ENCODE results near the gene FNDC1. TPM values are rescaled to one million over a fixed set of nuclear protein-coding genes. Genes with fewer than 3 reads are reported as not detected.
"Not testable (repeated sequence)": the region's sequence is repeated elsewhere in the genome, so short reads cannot be mapped to it uniquely, and the experiment has no call there.

Gene FNDC1
- total RNA-seq (2014; rRNA removed; shearing (Covaris generic)) = not detected in 2 replicates
- polyA plus RNA-seq (2015; cell fraction: cytosol; rRNA removed) = 0.05 TPM in 1 of 2 replicates, not detected in the other
- 0.10 and 0.33 TPM in 2 replicates for polyA plus RNA-seq (2015; cell fraction: nucleus; rRNA removed)

- no peak for DNase-seq (ENCODE audit: low read depth)
Observed at GRCh38 chr6:159169193-159169555, at the start of gene FNDC1. Gene FNDC1, plus strand, starts transcription at chr6:159169400. Its CDS starts 197 bp downstream, at chr6:159169597.

GRCh38 chr6:159119791-159120190 lies 49.4 kb upstream of the FNDC1 start:
- DNase-seq (ENCODE audit: low read depth) = no peak

- no peak for DNase-seq (ENCODE audit: low read depth)
Observed at GRCh38 chr6:159121486-159121885, 47.7 kb upstream of the FNDC1 start.

GRCh38 chr6:159122453-159122852 lies 46.7 kb upstream of the FNDC1 start:
- no peak for DNase-seq (ENCODE audit: low read depth)

GRCh38 chr6:159123831-159124230 lies 45.4 kb upstream of the FNDC1 start:
- not testable (repeated sequence) for DNase-seq (ENCODE audit: low read depth)

- DNase-seq (ENCODE audit: low read depth) = no peak
Observed at GRCh38 chr6:159125014-159125609, 44.1 kb upstream of the FNDC1 start.

- DNase-seq (ENCODE audit: low read depth) = no peak
Observed at GRCh38 chr6:159125951-159126352, 43.2 kb upstream of the FNDC1 start.

- DNase-seq (ENCODE audit: low read depth) = no peak
Observed at GRCh38 chr6:159126590-159126989, 42.6 kb upstream of the FNDC1 start.

GRCh38 chr6:159127701-159128100 lies 41.5 kb upstream of the FNDC1 start:
- no peak for DNase-seq (ENCODE audit: low read depth)

GRCh38 chr6:159128978-159129377 lies 40.2 kb upstream of the FNDC1 start:
- DNase-seq (ENCODE audit: low read depth) = no peak

- no peak for DNase-seq (ENCODE audit: low read depth)
Observed at GRCh38 chr6:159130846-159131245, 38.4 kb upstream of the FNDC1 start.

GRCh38 chr6:159131709-159132108 lies 37.5 kb upstream of the FNDC1 start:
- DNase-seq (ENCODE audit: low read depth) = no peak

GRCh38 chr6:159132664-159133063 lies 36.5 kb upstream of the FNDC1 start:
- DNase-seq (ENCODE audit: low read depth) = no peak

- DNase-seq (ENCODE audit: low read depth) = peak; percentile 46
Observed at GRCh38 chr6:159134701-159135364, 34.4 kb upstream of the FNDC1 start.

- DNase-seq (ENCODE audit: low read depth) = no peak
Observed at GRCh38 chr6:159137676-159138075, 31.5 kb upstream of the FNDC1 start.

- no peak for DNase-seq (ENCODE audit: low read depth)
Observed at GRCh38 chr6:159142531-159142930, 26.7 kb upstream of the FNDC1 start.

- DNase-seq (ENCODE audit: low read depth) = no peak
Observed at GRCh38 chr6:159148641-159149040, 20.6 kb upstream of the FNDC1 start.

- DNase-seq (ENCODE audit: low read depth) = no peak
Observed at GRCh38 chr6:159149641-159150040, 19.6 kb upstream of the FNDC1 start.

- peak; percentile 47 for DNase-seq (ENCODE audit: low read depth)
Observed at GRCh38 chr6:159151266-159151855, 17.8 kb upstream of the FNDC1 start.

GRCh38 chr6:159152041-159152440 lies 17.2 kb upstream of the FNDC1 start:
- no peak for DNase-seq (ENCODE audit: low read depth)

- no peak for DNase-seq (ENCODE audit: low read depth)
Observed at GRCh38 chr6:159152782-159153181, 16.4 kb upstream of the FNDC1 start.

- DNase-seq (ENCODE audit: low read depth) = no peak
Observed at GRCh38 chr6:159155679-159156078, 13.5 kb upstream of the FNDC1 start.

- no peak for DNase-seq (ENCODE audit: low read depth)
Observed at GRCh38 chr6:159156089-159156488, 13.1 kb upstream of the FNDC1 start.

Measured in HT1080 (cell line).